ENCODE results near the gene DDIT3. TPM values are rescaled to one million over a fixed set of nuclear protein-coding genes. Genes with fewer than 3 reads are reported as not detected.

The DDIT3 gene
- total RNA-seq, 1 experiment from 2014 or later, result 3.4 TPM

- TF ChIP-seq FOXP4 (CRISPR knock-in tag; IDR thresholded peaks at IDR 0.05), result no peak
- no peak for TF ChIP-seq TEAD4 (CRISPR knock-in tag; IDR thresholded peaks at IDR 0.05)
- TF ChIP-seq IRF2 (CRISPR knock-in tag; IDR thresholded peaks at IDR 0.05; ENCODE audit: borderline replicate concordance, low read depth), result no peak
- TF ChIP-seq, protein P1, sequence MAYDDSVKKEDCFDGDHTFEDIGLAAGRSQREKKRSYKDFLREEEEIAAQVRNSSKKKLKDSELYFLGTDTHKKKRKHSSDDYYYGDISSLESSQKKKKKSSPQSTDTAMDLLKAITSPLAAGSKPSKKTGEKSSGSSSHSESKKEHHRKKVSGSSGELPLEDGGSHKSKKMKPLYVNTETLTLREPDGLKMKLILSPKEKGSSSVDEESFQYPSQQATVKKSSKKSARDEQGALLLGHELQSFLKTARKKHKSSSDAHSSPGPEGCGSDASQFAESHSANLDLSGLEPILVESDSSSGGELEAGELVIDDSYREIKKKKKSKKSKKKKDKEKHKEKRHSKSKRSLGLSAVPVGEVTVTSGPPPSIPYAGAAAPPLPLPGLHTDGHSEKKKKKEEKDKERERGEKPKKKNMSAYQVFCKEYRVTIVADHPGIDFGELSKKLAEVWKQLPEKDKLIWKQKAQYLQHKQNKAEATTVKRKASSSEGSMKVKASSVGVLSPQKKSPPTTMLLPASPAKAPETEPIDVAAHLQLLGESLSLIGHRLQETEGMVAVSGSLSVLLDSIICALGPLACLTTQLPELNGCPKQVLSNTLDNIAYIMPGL (CRISPR knock-in tag; IDR thresholded peaks at IDR 0.05), result 0 out of 2 replicates have a peak, but pooled peaks have one; percentile 72
- TF ChIP-seq PRRX2 (CRISPR knock-in tag; IDR thresholded peaks at IDR 0.05), result no peak
- peak; percentile 17; the same call in 1 of the 2 replicates for TF ChIP-seq MAX (CRISPR knock-in tag; IDR thresholded peaks at IDR 0.05)
- 0 out of 2 replicates have a peak, but pooled peaks have one; percentile 26 for TF ChIP-seq FOXK1 (CRISPR knock-in tag; IDR thresholded peaks at IDR 0.05)
- TF ChIP-seq E2F4 (CRISPR knock-in tag; IDR thresholded peaks at IDR 0.05; ENCODE audit: borderline replicate concordance, low read depth), result no peak
- TF ChIP-seq SP1 (CRISPR knock-in tag; conservative IDR thresholded peaks at IDR 0.05), result no peak
- TF ChIP-seq SOX15 (CRISPR knock-in tag; IDR thresholded peaks at IDR 0.05), result no peak
- no peak for TF ChIP-seq CDX4 (CRISPR knock-in tag; IDR thresholded peaks at IDR 0.05; ENCODE audit: borderline replicate concordance)
- no peak for TF ChIP-seq ZNF232 (CRISPR knock-in tag; IDR thresholded peaks at IDR 0.05)
- no peak for TF ChIP-seq MLX (CRISPR knock-in tag; IDR thresholded peaks at IDR 0.05)
- no peak for TF ChIP-seq GTF2I (CRISPR knock-in tag; conservative IDR thresholded peaks at IDR 0.05)
- no peak for TF ChIP-seq AFF4 (CRISPR knock-in tag; IDR thresholded peaks at IDR 0.05; ENCODE audit: borderline replicate concordance)
- TF ChIP-seq NFE2L1 (CRISPR knock-in tag; IDR thresholded peaks at IDR 0.05), result no peak
Measured at GRCh38 chr12:57476162-57476992, 43.9 kb downstream of the DDIT3 start (continued).

Measured in WTC11 (cell line).